OCI-LY3 (cell line): Measurements from ENCODE around the gene SULT1C3.

Experiments
- CTCF ChIP-seq: fragments of 200-600, 300-600 bp; sonication (generic); IDR thresholded peaks from 2 replicates; pipeline ENCODE4 v1.5.1; 2014; ENCODE audit warnings: antibody characterized with exemption, low read length, low read depth
- EZH2phosphoT487 ChIP-seq: fragments of 200-600 bp; shearing (Covaris generic); IDR thresholded peaks from 2 replicates; pipeline ENCODE4 v1.6.1; 2018; ENCODE audit warnings: antibody characterized with exemption, mixed run types, low read depth

GRCh38 chr2:108228537-108228936 lies 11.2 kb upstream of the SULT1C3 start:
- TF ChIP-seq CTCF (no peak), EZH2phosphoT487 (no peak)
